GM12873 (cell line): ENCODE measurements around the gene STK32B.

ENCODE experiments used
- CTCF ChIP-seq: IDR thresholded peaks from 2 replicates; pipeline ENCODE4 v1.5.1; 2012; ENCODE audit warnings: low read depth, mild to moderate bottlenecking, moderate library complexity, low read length, control low read depth; ENCODE audit not compliant: insufficient read depth; ENCODE audit errors: missing control alignments

Gene STK32B

GRCh38 chr4:5098176-5098575, 46.9 kb downstream of the STK32B start:
- TF ChIP-seq CTCF = no peak

DNA sequence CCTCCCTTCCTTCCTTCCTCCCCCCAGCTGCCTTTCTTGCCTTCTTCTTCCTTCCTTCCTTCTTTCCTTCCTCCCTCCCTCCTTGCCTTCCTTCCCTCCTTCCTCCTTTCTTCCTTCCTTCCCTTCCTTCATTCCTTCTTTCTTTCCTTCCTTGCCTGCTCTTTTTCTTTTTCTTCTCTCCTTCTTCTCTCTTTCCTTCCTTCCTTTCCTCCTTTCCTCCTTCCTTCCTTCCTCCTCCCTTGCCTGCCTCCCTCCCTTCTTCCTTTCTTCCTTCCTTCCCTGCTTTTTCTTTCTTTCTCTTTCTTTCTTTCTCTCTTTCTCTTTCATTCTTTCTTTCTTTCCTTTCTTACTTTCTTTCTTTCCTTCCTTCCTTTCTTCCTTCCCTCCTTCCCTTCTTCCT, 49.1 kb downstream of the STK32B start:
- TF ChIP-seq CTCF = no peak

DNA sequence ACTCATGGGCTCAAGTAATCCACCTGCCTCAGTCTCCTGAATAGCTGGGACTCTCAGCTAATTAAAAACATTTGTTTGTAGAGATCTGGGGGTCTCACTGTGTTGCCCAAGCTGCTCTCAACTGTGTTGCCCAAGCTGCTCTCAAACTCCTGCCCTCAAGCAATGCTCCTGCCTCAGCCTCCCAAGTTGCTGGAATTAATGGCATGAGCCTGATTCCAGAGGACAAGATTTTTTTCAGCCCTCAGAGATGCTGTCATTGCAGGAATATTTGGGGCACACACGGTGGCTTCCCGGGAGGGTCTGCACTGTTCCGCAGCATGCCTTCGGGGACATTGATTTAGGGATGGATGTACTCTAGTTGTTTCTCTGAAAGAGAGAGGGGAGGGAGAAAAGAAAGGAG, 49.7 kb downstream of the STK32B start:
- TF ChIP-seq CTCF = no peak

- TF ChIP-seq CTCF = no peak
Measured at GRCh38 chr4:5101571-5101970, 50.3 kb downstream of the STK32B start.

GRCh38 chr4:5110901-5111300, 59.6 kb downstream of the STK32B start:
- TF ChIP-seq CTCF = no peak

DNA sequence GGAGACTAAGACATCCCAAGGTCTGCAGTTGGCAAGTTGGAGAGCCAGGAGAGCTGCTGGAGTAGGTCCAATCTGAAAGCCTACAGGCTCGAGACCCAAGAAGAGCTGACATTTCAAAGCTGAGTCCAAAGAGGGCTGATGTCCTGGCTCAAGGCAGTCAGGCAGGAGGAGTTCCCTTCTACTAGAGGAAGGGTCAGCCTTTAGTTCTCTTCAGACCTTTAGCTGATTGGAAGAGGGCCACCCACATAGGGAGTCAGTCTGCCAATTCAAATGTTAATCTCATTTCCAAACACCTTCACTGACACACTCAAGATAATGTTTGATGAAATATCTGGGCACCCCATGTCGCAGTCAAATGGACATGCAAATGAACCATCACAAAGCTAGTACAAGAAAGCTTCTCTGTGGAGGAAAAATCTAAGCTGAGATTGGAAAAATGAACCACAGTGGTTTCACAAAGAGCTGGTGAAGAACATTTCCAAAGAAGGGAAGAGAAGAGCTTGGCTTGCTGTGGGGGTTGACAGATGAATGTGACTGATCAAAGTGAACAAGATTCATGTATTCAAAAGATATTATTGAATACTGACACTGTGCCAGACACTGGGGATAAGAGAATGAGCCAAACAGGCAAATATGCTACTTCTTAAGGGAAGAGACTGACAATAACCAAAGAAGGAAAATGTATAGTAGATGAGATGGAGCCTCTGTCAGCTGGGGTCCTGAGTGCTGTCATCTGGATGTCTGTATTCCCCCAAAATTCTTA, 61.2 kb downstream of the STK32B start:
- TF ChIP-seq CTCF = no peak

DNA sequence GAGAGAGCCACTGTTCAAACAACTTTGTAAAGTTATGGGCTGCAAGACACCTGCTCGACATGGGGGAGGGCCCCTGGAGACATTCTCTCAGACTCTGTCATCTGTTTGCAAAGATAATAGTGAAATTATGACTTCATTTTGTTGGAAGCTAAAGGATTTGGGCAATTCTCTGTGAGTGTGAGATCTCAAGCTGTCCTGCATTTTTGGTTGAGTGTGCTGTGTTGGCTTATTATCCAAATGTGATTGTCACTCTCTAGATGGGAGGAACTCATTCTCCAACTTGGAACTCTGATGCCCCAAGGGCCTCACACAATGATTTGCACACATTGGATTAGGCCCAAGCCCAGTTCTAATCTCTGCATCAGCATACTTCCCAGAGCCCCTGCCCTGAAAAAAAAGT, 63.7 kb downstream of the STK32B start:
- TF ChIP-seq CTCF = no peak
